ENCODE data around the gene NEB.
"Not testable (repeated sequence)": the region's sequence is repeated elsewhere in the genome, so short reads cannot be mapped to it uniquely, and the experiment has no call there.

NEB gene

GRCh38 chr2:151757861-151758260, 23.6 kb upstream of the NEB start:
- no peak for DNase-seq

- DNase-seq = no peak
Measured at GRCh38 chr2:151756820-151757219, 22.5 kb upstream of the NEB start.

DNA sequence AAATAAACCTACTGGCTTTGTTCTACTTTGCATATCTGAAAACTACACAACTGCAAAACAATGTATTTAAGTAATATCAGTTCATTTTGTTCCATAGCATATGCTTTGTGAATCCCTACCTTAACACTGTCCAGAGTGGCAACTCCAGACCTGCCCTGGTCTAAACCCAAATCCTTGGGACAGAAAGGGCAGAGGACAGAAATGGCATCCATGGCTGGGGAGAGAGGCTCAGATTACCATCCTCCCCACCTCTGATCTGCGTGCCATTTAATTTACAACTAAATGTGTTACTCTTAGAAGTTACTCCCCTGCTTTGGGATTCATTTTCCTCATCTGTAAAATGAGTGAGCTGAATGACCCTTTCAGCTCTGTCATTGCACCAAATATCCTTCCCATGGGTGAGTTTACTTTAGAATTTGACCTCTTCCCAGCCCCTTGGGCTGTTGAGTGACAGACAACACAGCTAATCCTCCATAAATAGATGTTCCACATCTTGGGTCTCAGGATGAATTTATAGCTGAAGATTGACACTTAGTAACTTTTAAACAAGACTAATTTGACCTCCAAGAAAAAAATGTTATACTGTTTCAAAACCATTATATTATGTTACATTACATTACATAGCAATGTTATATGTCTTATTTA, 20.1 kb upstream of the NEB start:
- DNase-seq = no peak

DNA sequence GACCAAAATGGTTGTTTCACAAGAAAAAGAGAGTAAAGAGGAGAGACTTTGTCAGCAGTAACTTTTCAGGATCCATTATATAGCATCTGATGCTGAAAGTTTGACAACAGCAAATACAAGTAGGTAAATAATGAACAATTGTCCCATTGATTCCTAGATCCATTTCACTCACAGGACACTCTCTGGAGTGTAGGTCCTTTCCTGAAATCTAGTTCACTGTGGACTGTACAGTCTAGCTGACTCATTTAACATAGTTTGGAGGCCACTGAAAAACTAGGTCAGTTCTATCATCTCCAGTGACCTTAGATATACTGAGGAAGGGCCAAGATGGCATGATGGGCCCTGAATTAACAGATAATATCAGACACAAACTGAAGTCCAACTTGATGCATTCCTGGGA, 19.3 kb upstream of the NEB start:
- no peak for DNase-seq

- DNase-seq = not testable (repeated sequence)
Measured at GRCh38 chr2:151745261-151745660, 11.0 kb upstream of the NEB start.

GRCh38 chr2:151730262-151730975, 3.9 kb downstream of the NEB start:
- DNase-seq = no peak

DNA sequence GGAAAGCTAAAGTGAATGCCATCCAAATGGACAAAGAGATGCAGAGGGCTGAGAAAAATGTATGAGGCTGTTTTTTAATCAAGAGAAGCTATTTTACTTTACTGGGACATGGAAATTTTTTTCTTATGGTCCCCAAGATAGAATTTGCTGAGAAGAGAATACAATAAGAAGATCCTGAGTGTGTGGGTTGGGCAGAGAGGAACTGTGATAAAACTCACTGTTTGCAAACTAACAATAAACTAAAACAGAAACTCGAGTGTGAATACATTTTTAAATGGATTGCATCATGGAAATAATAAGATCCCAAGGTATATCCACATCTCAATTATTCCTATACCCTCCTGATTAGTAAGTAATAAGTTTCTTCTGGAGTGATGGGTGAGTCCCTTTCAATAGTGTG, 4.4 kb downstream of the NEB start:
- DNase-seq = no peak

DNA sequence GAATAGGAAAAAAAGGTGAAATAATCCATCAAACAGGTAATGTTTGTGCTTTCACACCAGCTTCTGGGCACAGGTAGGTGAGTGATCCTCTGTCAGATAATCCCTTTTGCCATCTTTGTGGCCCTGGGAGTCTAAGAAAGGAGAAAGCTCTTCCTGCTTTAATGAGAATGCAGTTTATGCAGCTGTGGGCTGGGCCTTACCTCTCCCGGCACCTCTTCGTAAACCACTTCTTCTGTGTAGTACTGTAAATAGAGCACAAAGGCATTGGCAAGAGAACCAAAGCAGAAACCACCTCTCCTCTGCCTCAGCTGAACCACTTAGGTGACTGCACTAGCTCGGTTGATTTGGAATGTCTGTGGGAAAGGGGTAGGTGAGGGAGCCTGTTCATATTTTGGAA, 4.9 kb downstream of the NEB start:
- DNase-seq = no peak

- no peak for DNase-seq
Measured at GRCh38 chr2:151728804-151729414, 5.4 kb downstream of the NEB start.

DNA sequence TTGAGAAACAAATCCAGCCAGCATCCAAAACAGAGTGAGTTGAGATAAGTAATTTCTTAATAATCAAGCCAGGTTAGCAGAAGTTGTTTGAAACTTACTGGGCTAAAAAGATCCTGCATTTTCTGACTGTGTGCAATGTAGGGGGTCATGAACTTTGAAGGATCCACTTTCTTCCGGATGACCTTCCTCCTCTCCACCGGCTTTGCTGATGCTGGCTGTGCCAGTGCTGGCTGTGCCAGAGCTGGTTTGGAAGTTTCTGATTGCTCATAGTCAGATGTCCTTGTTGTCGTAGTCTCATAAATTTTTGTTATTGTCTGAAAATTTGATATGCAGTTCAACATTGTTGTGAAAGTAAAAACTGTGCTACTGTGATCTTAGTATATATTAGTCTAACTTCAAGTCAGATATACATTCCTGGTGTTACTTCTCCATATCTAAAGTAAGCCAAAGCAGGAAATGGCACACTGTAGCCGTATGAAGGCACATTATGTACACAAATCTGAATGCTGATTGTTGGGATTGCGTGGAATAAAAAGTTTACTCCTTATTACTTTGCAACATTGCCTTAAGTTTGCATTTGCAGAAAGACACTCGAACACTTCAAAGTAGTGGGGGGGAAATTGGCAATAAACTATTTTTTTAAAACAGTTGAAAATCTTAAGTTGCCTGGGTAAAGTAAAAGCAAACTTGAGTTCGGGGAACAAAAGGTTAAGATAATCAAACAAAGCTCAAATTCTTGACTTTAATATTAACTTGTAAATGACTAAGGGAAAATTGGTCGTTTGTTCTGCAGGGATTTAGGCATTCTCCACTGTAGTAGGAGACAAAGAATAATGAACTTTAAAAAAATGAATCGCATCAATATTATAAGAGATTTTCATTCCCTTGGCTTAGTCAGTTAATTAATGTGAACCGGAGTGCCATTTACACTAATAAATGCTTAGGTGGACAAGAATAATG, 6.4 kb downstream of the NEB start:
- no peak for DNase-seq

DNA sequence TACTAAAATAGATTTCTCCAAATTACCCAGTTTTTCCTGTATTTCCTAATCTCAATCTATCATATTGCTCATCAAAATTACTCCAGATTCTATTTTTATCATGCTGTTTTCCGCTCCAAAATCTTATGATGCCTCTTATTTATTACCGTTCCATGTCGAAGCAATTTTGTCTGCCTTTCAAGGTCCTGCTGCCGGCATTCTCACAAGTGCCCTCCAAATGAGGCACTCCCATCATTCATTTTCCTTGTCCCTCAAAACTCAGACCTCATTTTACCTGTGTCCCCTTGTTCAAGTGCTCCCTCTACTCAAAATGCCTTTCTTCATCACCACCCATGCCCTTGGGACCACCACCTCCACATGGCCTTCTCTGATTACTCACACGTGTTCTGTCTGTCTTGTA, 13.1 kb downstream of the NEB start:
- no peak for DNase-seq

- DNase-seq = no peak
Measured at GRCh38 chr2:151720521-151720920, 13.8 kb downstream of the NEB start.

- DNase-seq = no peak
Measured at GRCh38 chr2:151718796-151719195, 15.5 kb downstream of the NEB start.

- no peak for DNase-seq
Measured at GRCh38 chr2:151718247-151718646, 16.0 kb downstream of the NEB start.

GRCh38 chr2:151716721-151717120, 17.6 kb downstream of the NEB start:
- DNase-seq = no peak

GRCh38 chr2:151713291-151713903, 20.9 kb downstream of the NEB start:
- DNase-seq = no peak

DNA sequence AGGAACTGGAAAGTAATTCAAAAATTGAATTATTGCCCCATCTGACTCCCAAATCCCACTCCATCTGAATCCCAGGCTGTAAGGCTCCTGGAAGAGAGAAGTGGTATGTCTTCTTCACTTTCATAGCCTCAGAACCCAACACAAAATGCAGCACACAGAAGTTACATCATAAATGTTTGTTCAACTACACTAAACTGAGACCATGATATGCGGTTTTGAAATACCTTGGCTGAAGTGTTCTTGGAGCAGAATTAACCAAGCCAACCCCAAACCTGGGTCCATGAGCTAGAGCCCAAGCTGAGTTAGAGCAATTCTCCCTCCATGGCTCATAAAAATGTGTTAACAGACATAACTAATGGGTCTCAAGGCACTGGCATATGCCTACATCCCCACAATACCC, 23.3 kb downstream of the NEB start:
- no peak for DNase-seq

DNA sequence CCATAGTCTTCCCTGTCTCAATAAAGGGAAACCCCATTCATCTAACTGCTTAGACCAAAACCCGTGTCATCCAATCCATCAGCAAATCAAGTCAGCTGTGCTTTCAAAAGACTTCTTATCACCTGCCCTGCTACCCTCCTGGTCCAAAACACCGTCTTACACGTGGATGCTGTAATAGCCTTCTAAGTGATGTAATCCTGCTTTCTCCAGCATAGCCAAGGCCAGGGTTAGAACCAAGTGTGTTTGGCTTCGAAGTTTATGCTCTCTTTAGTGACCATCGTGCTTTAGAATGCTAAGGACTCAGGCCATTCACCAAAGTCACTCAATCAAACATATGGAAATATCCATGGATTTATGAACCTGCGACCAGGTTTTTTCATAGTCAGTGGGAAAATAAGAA, 25.5 kb downstream of the NEB start:
- no peak for DNase-seq

GRCh38 chr2:151707857-151708256, 26.4 kb downstream of the NEB start:
- DNase-seq = no peak

- DNase-seq = not testable (repeated sequence)
Measured at GRCh38 chr2:151704480-151704961, 29.8 kb downstream of the NEB start.

- not testable (repeated sequence) for DNase-seq
Measured at GRCh38 chr2:151698134-151698533, 36.1 kb downstream of the NEB start.

GRCh38 chr2:151695778-151696177, 38.5 kb downstream of the NEB start:
- DNase-seq = no peak

- DNase-seq = no peak
Measured at GRCh38 chr2:151691631-151692030, 42.6 kb downstream of the NEB start.
